Loucy (cell line): ENCODE results near the gene ITGA5.

Source experiments
- H2AFZ ChIP-seq: fragments of 200-600 bp; sonication (generic); 2 replicates; pipeline ENCODE4 v1.6.0; 2016; ENCODE audit warnings: antibody characterized with exemption, mild to moderate bottlenecking, low read length, moderate library complexity
- H3F3A ChIP-seq: fragments of 200-600 bp; 2 replicates; pipeline ENCODE4 v1.6.0; 2016; ENCODE audit warnings: antibody characterized with exemption, low read depth, mild to moderate bottlenecking
- H3K27me3 ChIP-seq: fragments of 200-600 bp; sonication (generic); 2 replicates; pipeline ENCODE4 v1.6.1; 2014; ENCODE audit warnings: low read length, mild to moderate bottlenecking; ENCODE audit not compliant: insufficient read depth, poor library complexity, severe bottlenecking
- H3K36me3 ChIP-seq: fragments of 200-600 bp; sonication (generic); 2 replicates; pipeline ENCODE4 v1.6.1; 2016; ENCODE audit warnings: low read length; ENCODE audit not compliant: insufficient read depth
- H3K4me1 ChIP-seq: fragments of 200-600 bp; sonication (generic); 2 replicates; pipeline ENCODE4 v1.5.1; 2014; ENCODE audit warnings: low read length, mild to moderate bottlenecking; ENCODE audit not compliant: insufficient read depth, poor library complexity, severe bottlenecking
- H3K4me2 ChIP-seq: fragments of 200-600 bp; sonication (generic); 2 replicates; pipeline ENCODE4 v1.6.0; 2014; ENCODE audit warnings: antibody characterized with exemption, low read length, low read depth, mild to moderate bottlenecking; ENCODE audit not compliant: poor library complexity, severe bottlenecking
- H3K4me3 ChIP-seq: fragments of 200-600 bp; sonication (generic); 2 replicates; pipeline ENCODE4 v1.5.1; 2014; ENCODE audit warnings: low read length, mild to moderate bottlenecking, mixed read lengths; ENCODE audit not compliant: poor library complexity, severe bottlenecking
- H3K79me2 ChIP-seq: fragments of 200-600 bp; sonication (generic); 2 replicates; pipeline ENCODE4 v1.6.1; 2014; ENCODE audit warnings: low read length; ENCODE audit not compliant: insufficient read depth
- H3K9ac ChIP-seq: fragments of 200-600 bp; sonication (generic); 2 replicates; pipeline ENCODE4 v1.6.0; 2014; ENCODE audit warnings: mild to moderate bottlenecking, low read depth, low read length, moderate library complexity; ENCODE audit not compliant: poor library complexity, severe bottlenecking
- H3K9me2 ChIP-seq: fragments of 200-600 bp; sonication (generic); replicated peaks from 2 replicates; pipeline ENCODE4 v1.6.1; 2016; ENCODE audit warnings: low read depth, low read length, mixed read lengths
- H3K9me3 ChIP-seq: fragments of 200-600 bp; sonication (generic); 2 replicates; pipeline ENCODE4 v1.6.1; 2014; ENCODE audit warnings: mild to moderate bottlenecking, antibody characterized with exemption, low read length, low read depth; ENCODE audit not compliant: insufficient read depth
- H4K20me1 ChIP-seq: fragments of 200-600 bp; sonication (generic); 2 replicates; pipeline ENCODE4 v1.6.0; 2014; ENCODE audit warnings: antibody characterized with exemption, low read length, mild to moderate bottlenecking; ENCODE audit not compliant: insufficient read depth, poor library complexity, severe bottlenecking
- EZH2phosphoT487 ChIP-seq: fragments of 200-600 bp; IDR thresholded peaks from 2 replicates; pipeline ENCODE4 v1.6.1; 2018; ENCODE audit warnings: antibody characterized with exemption, mild to moderate bottlenecking, moderate library complexity, borderline replicate concordance
- TF ChIP-seq, protein P1 (sequence below): fragments of 200-600 bp; sonication (generic); conservative IDR thresholded peaks from 2 replicates; pipeline ENCODE4 v1.5.1; 2014; ENCODE audit warnings: mild to moderate bottlenecking, antibody characterized with exemption, low read length

Gene ITGA5

DNA sequence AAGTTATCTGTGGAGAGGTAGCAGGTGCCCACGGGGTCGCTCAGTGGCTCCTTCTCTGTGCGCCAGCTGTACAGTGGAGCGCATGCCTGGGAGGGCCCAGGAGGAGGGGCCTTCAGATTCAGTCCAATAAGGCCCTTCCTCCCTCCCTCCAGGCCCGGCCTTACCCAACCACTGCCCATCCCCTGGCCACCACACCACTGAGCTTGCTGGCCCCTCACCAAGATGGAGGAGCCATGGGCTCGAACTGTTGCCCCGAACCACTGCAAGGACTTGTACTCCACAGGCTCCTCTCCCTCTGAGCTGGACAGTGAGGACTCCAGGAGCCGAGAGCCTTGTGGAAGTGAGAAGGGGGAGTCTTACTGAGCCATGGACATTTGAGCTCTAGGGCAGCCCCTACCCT lies 9.8 kb downstream of the ITGA5 start:
- H3K4me2 ChIP-seq, result no peak overlapping the region
- H3K9me2 ChIP-seq, result no peaks in the 10 kb centered on the region
- no peaks in the 10 kb centered on the region for H3K9me3 ChIP-seq
- no peaks in the 10 kb centered on the region for H3K27me3 ChIP-seq
- peaks cover 14% of the 10 kb centered on the region for H4K20me1 ChIP-seq
- no peak overlapping the region for H2AFZ ChIP-seq
- no peak overlapping the region for H3K4me3 ChIP-seq
- H3K79me2 ChIP-seq, result peaks cover 57% of the 10 kb centered on the region
- no peak overlapping the region for H3K9ac ChIP-seq
- peaks cover 68% of the 10 kb centered on the region for H3K36me3 ChIP-seq
- TF ChIP-seq, protein P1, sequence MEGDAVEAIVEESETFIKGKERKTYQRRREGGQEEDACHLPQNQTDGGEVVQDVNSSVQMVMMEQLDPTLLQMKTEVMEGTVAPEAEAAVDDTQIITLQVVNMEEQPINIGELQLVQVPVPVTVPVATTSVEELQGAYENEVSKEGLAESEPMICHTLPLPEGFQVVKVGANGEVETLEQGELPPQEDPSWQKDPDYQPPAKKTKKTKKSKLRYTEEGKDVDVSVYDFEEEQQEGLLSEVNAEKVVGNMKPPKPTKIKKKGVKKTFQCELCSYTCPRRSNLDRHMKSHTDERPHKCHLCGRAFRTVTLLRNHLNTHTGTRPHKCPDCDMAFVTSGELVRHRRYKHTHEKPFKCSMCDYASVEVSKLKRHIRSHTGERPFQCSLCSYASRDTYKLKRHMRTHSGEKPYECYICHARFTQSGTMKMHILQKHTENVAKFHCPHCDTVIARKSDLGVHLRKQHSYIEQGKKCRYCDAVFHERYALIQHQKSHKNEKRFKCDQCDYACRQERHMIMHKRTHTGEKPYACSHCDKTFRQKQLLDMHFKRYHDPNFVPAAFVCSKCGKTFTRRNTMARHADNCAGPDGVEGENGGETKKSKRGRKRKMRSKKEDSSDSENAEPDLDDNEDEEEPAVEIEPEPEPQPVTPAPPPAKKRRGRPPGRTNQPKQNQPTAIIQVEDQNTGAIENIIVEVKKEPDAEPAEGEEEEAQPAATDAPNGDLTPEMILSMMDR, result no peak
- TF ChIP-seq EZH2phosphoT487, result no peak
- H3F3A ChIP-seq, result peaks cover 7% of the 10 kb centered on the region; the same call in 1 of the 2 replicates
- peaks cover 35% of the 10 kb centered on the region for H3K4me1 ChIP-seq

DNA sequence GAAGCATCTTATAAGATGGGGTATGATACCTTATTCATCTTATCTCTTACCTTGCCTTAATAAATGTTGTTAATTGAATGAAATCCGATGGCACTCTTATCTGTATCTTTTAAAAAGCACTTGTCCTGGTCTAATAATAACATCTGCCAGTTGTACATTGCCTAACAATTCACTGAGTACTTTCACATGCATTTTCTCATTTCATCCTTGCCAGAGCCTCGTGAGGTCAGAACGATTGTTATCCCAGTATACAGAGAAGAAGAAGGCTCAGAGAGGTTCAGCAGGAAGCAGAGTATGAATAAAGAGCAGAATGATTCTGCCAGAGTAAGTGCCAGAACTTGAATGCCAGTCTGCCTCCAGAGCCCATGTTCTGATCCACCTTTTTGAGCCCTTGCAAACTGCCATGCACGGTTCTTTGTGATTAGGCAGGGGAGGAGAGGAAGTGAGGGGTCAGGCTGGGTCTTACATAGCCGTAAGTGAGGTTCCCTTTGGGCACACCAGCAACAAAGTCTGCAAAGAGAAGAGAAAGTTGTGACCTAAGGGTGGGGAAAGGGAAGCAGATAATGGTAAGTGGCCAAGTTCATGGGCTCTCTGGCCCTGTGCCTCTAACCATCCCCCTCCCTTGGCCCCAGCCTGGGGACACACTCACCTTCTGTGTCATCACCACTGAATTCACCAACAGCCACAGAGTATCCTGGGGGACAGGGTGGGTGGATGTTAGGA lies 11.7 kb downstream of the ITGA5 start:
- H3K79me2 ChIP-seq, result peaks cover 44% of the 10 kb centered on the region
- no peak overlapping the region for H2AFZ ChIP-seq
- no peak overlapping the region for H3K4me2 ChIP-seq
- no peak for TF ChIP-seq EZH2phosphoT487
- TF ChIP-seq, protein P1, result no peak
- peaks cover 7% of the 10 kb centered on the region; the same call in 1 of the 2 replicates for H3F3A ChIP-seq
- peaks cover 87% of the 10 kb centered on the region for H3K36me3 ChIP-seq
- no peak overlapping the region for H3K4me3 ChIP-seq
- peaks cover 17% of the 10 kb centered on the region for H4K20me1 ChIP-seq
- no peaks in the 10 kb centered on the region for H3K9me3 ChIP-seq
- H3K27me3 ChIP-seq, result no peaks in the 10 kb centered on the region
- H3K4me1 ChIP-seq, result peaks cover 18% of the 10 kb centered on the region
- H3K9me2 ChIP-seq, result no peaks in the 10 kb centered on the region
- H3K9ac ChIP-seq, result no peak overlapping the region

DNA sequence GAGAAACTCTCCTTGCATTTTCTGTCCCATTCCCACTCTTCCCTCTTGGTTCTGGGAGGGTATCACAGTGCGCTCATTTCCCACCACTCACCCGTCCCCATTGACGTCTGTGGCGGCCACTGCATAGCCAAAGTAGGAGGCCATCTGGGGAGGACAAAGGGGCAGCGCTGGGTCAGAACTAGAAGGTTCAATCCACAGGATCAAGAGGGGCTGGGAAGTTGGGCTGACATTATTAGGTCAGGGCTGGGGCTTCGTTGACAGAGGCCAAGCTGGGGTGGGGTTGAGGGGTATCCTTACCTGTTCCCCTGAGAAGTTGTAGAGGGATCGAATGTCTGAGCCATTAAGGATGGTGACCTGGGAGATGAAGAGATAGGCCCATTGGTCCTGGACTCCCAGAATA lies 13.5 kb downstream of the ITGA5 start:
- Histone ChIP-seq H3K27me3 (no peaks in the 10 kb centered on the region), H3K4me3 (no peak overlapping the region), H3K79me2 (peaks cover 26% of the 10 kb centered on the region), H4K20me1 (peaks cover 5% of the 10 kb centered on the region), H3K4me2 (no peak overlapping the region), H3K9me3 (no peaks in the 10 kb centered on the region), H3K36me3 (peaks cover 95% of the 10 kb centered on the region), H3K9me2 (no peaks in the 10 kb centered on the region), H2AFZ (no peak overlapping the region), H3F3A (peaks cover 7% of the 10 kb centered on the region; the same call in 1 of the 2 replicates), H3K4me1 (peaks cover 3% of the 10 kb centered on the region), H3K9ac (no peak overlapping the region)
- TF ChIP-seq, protein P1, result no peak
- no peak for TF ChIP-seq EZH2phosphoT487
